Activated effector memory CD4-positive, alpha-beta T cell treated with Interleukin-2 at 50 U/mL for 16 hours (primary cell): ENCODE measurements around the gene RNF123.

Source experiments
- DNase-seq: peaks from one replicate; pipeline ENCODE4 v3.0.0-alpha.2; 2020

The RNF123 gene

DNA sequence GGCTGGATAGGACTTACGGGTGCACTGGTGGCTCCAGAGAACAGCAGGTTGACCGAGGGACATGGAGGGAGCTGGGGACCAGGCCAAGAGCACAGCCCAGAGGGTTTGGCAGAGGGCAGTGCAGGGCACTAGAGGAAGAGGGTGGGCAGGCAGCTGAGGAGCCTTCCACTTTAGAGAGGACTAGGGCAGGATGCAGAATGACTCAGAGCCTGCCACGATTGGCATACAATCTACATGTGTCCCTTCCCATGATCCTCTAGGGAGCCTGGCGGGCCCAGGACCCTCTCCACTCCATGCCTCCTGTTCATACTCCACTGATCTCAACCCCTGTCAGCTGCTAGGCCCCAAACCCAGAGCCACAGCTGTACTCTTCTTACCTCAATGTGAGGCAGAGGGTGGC lies 29.6 kb upstream of the RNF123 start:
- no peak for DNase-seq

DNA sequence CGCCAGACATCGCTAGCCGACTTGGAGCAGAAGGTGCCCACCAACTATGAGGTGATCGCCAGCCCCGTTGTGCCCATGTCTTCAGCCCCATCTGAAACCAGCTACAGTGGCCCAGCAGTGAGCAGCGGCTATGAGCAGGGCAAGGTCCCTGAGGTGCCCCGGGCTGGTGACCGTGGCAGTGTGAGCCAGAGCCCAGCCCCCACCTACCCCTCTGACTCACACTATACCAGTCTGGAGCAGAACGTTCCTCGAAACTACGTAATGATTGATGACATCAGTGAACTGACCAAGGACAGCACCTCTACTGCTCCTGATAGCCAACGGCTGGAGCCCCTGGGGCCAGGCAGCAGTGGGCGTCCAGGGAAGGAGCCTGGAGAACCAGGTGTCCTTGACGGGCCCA lies 28.1 kb upstream of the RNF123 start:
- no peak for DNase-seq

DNA sequence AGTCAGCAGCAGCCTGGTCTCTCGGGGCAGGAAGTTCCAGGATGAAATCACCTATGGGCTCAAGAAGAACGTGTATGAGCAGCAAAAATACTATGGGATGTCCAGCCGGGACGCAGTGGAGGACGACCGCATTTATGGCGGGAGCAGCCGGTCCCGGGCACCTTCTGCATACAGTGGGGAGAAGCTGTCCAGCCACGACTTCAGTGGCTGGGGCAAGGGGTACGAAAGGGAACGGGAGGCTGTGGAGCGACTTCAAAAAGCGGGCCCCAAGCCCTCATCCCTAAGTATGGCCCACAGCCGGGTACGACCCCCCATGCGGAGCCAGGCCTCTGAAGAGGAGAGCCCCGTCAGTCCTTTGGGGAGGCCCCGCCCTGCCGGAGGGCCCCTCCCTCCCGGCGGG lies 27.3 kb upstream of the RNF123 start:
- DNase-seq = no peak

DNA sequence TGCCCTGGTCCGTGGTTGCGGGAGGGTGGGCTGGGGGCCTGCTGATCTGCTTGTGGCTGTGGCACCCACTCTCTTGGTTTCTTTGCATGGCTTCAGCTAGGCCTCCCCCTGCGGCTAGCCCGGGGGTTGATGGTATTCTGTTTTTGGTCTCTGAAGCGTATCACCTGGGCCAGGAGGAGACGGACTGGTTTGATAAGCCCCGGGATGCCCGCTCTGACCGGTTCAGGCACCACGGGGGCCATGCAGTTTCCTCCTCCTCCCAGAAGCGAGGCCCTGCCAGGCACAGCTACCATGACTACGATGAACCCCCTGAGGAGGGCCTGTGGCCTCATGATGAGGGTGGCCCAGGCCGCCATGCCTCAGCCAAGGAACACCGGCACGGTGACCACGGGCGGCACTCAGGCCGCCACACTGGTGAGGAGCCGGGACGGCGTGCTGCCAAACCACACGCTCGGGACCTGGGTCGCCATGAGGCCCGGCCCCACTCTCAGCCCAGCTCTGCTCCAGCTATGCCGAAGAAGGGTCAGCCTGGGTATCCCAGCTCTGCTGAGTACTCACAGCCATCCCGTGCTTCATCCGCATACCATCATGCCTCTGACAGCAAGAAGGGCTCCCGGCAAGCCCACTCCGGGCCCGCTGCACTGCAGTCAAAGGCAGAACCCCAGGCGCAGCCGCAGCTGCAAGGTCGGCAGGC lies 26.5 kb upstream of the RNF123 start:
- DNase-seq = no peak

DNA sequence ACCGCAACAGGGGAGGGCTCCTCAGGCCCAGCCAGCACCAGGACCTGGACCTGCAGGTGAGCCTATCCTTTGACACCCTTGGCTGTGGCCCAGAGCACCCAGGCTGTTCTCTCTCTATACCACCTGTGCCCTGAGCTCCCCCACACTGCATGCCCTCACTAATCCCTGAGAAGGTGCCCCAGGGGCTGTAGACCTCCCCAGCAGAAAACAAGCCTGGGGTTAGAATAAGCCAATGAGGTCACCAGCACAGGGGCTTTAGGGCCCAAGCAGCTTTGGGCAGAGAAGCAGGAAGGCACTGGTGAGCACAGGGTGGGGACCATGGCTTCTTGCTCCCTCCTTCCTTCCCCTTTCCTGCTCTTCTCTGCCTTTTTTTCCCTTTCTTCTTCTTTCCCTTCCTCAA lies 25.5 kb upstream of the RNF123 start:
- DNase-seq = no peak

DNA sequence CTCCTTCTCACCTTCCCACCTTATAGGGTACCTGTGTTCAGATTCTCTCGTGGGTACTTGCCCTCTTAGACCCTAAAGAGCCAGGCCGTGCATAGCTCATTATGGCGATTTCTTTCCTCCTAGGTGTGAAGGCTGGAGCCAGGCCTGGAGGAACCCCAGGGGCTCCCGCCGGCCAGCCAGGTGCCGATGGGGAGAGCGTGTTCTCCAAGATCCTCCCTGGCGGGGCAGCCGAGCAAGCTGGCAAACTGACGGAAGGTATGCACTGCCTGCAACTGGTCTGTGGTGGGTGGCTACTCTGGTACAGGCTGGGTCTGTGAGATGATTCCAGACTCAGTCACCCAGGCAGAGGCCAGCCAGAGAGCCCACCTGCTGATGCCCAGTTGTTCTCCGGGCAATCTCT lies 25.1 kb upstream of the RNF123 start:
- DNase-seq = no peak

DNA sequence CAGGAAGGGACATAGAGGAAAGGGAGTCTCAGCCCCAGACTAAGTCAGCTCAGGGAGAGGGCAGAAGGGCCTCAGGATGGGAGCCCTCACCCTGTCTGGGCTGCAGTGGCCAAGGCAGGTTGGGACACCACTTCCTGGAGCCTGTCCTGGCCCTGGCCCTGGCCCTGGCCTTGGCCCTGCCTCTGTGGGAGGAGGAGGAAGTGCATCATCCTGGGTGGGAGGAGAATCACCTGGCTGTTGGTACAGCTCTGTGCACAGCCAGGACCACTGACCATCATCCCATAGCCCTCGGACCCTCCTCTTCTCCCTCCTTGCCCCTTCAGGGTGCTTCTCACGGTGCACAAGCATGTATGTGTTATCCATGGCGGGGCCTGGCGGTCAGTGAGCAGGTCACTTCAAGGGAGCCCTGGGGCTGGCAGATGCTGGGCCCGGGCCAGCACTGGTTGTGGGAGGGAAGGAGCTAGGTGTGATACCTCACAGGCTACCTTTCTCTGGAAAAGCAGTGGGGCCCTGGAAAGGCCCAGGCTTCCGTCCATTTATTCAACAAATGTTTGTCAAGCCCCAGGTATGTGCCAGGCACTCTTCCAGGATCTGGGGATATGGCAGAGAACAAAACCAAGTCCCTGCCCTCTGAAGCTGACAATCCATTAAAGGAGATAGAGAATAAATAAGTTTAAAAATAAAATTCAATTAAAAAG lies 23.4 kb upstream of the RNF123 start:
- no peak for DNase-seq

DNA sequence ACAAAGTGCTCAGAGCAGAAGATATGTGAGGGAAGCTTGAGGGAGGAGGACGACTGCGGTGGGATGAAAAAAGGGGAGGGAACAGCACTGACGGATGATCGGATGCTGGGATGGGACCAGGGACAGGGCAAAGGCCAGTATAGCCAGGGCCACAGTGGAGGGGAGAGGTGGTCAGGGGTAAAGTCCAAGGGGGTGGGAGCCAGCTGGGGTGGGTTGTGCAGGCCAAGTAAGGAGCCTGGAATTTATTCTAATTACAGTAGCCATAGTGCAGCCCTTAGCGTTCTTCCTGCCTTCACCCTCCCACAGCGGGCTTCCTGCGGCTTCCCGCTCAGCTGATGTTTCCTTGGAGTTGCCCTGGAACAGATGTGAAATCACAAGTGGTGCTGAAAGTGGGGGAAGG lies 22.8 kb upstream of the RNF123 start:
- DNase-seq = no peak

DNA sequence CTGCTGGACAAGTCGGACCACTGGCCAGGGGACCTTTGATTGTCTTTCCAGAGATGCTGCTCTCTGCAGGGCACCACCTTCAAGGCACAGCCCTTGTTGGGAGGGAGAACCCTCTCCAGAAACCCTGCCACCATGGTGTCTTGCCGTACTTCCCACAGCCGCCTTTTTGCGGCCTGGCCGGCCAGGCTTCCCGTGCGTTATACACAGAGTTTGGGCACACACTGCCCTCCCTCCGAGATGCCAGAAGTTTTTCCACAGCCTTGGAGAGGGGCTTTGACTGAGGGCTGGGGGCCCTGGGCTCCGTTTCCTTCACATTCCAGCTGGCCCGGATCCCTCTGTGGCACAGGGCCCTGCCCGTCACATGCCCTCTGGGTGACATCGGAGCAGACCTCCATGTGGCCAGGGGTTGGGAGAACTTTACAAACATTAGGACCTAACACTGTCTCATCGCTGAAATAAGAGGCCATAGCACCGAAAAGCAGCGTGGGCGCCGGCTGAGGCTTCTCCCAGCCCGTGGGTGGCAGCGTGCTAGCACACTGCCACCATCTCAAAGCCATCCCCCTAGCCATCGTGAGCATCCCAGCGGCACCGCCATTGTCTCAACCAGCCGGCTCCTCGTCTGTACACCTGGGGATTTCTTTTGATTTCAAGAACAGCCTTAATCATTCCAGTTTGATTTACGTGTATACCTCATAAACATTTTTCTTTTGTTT lies 21.5 kb upstream of the RNF123 start:
- no peak for DNase-seq

DNA sequence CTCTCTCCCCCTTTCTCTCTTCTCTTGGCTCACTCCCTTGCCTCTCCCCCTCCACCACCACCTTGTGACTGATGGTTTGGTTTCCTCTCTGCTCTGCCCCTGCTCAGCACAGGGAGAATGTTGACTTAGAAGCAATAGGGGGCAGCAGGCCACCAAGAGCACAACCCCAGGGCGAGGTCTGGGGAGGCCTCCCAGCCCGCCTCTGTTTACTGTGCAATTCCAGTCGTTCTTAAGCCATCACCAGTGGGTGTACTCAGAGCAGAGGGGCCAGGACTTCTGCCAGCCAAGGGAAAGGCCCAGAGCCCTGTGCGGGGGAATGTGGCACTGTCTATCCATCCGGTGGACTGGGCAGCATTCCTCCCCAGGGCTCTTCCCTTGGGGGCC lies 21.0 kb upstream of the RNF123 start:
- no peak for DNase-seq

DNA sequence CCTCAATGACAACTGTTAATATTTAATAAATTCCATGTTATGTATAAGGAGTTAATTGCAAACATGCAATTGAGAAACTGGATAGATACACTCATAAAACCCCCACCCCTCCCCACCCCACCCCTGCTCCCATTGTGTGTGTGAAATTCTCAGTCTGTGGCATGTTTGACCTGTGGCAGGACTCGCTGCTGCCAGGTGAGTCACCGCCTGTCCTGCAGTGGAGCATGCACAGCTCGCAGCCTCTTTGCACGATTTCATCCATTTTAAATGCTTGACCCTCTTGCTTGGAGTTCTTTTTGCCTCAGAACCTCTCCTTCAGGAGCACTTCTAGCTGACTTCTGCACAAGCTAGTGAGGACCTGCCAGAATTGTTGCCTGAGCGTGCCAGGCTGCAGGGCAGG lies 20.5 kb upstream of the RNF123 start:
- DNase-seq = no peak

DNA sequence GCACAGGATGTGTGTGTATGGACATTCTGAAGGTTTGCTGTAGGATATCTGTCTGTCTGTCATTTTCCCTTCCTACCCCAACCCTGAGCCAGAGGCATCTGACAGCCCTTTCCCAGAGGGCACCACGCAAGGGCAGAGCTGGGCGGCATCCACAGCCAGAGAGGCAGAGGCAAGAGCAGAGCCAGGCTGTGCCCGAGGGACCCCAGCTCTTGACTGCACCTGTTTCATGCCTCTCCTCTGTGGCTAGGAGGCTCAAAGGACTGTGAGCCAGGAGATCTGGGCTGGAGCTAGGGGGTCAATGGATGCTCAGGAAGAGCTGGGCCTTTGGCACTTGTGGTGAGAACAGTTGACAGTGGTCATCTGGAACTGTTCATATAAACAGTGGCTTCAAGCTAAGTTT lies 20.0 kb upstream of the RNF123 start:
- no peak for DNase-seq

DNA sequence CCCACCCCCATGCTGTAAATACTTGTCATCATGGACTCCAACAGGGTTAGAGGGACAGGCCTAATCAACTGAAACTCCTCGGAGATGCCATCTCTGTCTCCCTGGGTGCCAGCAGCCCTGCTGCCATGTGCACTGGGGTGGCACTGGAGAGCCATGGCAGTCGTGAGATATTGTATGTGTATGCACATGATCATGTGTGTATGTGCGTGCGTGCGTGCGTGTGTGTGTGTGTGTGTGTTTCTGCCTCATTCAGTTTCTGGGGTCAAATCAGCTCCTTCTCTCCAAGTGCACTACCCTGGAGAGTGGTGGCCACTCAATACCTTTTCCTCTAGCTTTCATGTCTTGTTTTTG lies 18.4 kb upstream of the RNF123 start:
- no peak for DNase-seq

DNA sequence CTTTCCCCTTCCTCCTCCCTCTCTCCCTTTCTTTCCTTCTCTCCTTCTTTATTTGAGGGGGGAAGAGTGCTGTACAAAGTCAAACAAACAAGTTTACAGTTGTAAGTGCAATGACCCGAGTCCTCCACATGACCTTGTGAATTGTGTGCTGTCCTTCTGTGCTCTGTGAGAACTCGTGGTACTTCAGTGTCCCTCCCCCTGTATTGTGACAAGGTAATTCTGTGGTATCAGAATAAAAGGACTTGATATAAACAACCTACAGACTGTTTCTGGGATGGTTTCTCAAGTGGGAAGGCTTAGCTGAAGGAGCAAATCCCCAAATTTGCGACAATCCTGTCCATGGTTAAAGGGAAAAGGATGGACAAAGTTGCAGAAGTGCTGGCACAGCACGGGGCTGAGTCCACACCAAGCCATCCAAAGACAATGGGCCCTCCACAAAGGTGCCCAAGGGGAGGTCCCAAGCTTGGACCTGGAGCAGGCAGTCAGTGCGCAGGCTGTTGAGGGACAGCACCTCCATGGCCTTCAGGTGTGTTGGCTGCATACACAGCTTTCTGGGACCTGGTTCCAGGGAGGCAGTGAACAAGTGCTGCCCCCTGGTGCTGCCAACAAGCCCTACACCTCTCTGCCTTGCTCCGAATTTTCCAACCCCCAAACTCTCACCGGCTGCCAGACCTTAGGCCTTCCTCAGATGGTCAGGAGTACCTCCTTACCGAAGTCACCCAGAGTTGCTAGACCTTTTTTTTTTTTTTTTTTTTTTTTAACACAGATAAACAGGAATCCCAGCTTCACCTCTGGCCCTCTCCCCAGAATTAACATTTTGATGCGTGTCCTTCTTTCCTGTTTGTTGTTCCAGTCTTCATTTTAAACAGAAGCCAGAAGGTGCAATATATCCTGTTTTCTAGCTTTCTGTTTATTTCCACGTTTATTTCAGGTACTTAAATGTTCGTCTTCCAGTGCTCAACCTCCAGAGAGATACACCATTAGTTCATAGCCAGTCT lies 17.8 kb upstream of the RNF123 start:
- DNase-seq = peak; percentile 60

DNA sequence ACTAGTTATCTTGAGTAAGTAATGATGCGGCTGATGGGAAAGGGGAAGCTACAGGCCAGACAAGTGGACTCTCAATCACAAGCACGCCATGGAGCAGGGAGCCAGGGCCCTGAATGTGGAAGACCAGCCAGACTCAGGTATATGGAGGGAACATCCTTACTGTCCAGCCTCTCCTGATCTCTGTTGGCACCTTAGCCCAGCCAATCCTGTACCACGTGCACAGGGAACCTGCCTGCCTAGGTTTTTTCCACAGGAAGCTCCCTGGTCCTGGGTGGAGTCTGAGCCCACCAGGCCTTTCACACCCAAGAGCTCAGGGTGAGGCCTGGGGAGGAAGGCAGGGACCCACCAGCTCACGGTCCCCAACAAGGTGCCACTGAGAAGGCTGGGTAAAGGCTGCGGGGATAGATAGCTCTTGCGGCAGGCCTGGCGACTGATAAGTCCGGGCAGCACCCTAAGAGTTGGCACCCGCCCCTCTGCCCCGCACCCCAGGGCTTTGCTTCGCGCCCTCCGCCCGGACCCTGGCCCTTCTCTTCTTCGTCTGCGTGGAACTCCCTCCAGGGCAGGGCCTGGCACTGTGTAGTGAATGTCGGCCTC lies 16.1 kb upstream of the RNF123 start:
- DNase-seq = no peak

DNA sequence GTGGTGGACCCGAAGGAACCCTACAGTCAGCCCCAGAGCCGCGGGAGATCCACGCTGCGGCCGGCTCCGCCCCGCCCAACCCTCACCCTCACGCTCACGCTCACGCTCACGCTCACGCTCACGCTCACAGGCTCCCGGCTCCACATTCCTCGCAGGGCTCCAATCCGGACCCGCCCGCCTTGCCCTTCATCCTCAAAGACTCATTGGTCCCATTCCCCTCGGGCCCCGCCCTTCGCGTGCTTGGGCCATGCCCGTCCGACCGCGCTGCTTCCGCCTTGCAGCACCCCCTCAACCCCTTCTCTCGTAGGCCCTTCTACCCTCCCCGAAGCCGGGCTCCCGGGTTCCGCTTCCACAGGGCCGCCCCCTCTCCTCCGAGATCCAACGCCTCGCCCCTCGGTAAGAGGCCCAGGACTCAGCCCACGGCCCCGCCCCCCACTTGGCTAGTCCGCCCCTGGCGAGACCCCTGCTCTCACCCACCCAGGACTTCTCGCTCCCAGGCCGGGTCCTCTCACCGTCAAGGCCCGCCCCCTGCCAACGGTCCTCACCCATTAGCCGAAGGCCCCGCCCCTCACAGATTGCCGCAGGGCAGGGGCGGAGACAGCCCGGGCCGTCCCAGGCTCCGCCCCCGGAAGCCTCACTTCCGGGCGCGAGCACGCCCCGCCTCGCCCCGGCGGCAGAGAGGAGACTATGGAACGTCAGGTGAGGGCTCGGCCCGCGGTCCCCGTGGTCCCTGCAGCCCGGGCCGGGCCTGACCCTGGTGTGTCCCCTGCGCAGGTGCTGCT lies 15.5 kb upstream of the RNF123 start, which contains the start of gene APEH:
TSS of gene APEH (plus strand) at position 637 of the 782 bp plus-strand sequence. CDS start at position 688, 51 bp downstream.
- peak; percentile 95 for DNase-seq

DNA sequence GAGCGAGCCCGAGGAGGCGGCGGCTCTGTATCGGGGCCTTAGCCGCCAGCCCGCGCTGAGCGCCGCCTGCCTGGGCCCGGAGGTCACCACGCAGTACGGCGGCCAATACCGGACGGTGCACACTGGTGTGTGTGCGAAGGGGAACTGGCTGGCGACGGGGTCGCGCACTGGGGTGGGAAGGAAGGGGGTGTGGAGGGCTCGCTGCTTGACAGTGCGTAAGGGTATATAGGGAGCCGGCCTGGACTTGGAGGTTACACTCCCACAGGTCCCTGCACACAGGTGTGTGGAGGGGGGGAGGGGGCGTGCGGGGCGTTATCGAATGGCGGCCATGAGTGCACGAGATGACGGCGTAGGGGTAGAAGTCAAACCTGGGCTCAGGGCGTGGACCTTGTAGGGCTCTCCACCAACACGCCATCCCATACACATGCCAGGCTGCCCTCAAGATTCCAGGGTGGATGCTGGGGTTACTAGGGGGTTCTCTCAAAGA lies 14.8 kb upstream of the RNF123 start:
- no peak for DNase-seq

DNA sequence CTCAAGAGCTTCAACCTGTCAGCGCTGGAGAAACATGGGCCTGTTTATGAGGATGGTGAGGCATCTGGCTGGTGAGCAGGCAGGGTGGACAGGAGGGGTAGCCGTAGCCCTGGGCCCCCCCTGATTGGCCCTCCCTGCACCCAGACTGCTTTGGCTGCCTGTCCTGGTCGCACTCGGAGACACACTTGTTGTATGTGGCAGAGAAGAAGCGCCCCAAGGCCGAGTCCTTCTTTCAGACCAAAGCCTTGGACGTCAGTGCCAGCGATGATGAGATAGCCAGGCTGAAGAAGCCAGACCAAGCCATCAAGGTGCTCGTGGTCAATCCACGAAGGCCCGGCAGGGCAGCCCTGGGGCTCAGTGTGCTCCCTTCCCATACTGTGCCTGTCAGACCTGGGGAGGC lies 13.4 kb upstream of the RNF123 start:
- DNase-seq = no peak

DNA sequence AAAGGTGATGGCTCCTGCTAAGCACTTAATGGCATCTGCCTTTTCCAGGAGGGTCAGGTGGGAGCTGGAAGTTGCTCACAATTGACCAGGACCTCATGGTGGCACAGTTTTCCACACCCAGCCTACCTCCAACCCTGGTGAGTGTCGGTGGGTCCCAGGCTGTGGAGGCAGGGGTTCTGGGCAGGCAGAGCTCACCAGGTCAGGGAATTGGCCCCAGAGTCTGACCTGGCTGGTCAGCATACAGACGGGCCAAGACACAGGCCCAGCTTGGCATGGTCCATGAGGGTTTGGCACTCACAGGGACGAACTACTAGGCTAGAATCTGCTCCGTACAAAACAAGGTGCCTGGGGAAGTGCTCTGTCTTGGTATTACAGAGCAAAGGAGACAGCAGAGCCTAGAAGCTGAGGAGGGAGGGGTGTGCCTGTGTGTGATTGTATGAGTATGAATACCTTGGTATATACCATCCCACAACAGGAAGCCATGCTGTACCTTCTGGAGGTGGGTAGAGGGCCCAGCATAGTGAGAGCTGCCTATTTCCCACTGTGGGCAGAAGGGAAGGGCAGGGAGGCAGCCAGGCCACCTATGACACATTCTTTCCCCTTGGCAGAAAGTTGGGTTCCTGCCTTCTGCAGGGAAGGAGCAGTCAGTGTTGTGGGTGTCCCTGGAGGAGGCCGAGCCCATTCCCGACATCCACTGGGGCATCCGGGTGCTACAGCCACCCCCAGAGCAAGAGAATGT lies 8.7 kb upstream of the RNF123 start:
- DNase-seq = no peak

DNA sequence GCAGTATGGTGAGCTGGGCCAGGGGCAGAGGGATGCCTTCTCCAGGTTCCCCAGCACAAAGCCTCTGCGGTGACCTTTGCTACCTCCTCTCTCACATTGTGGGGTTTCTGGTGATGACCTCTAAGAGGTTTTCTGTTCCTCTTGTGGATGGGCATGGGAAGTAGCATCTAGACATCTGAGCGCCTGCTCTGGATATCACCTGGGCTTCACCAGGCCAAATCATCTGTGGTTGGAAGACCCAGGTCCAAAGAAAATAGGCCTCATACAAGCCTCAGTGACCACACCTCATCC lies 8.2 kb upstream of the RNF123 start:
- no peak for DNase-seq

DNA sequence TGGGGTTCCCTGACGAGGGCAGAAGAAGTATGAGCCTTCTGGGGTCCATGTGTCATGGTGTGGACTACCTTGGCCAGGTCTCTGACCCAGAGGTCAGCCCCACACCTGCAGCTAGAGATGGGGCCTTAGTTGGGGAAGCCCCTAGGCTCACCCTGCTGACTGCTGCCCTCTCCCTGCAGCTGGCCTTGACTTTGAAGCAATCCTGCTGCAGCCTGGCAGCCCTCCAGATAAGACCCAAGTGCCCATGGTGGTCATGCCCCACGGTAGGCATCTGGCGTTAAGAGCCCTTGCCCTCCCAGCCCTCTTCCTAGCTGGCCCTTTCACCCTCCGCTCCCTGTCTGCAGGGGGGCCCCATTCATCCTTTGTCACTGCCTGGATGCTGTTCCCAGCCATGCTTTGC lies 7.8 kb upstream of the RNF123 start:
- DNase-seq = no peak
